Loucy (cell line): ENCODE data around the gene USP4.

Experiments
- CTCF ChIP-seq: fragments of 200-600 bp; sonication (generic); conservative IDR thresholded peaks from 2 replicates; pipeline ENCODE4 v1.5.1; 2014; ENCODE audit warnings: mild to moderate bottlenecking, antibody characterized with exemption, low read length
- EZH2phosphoT487 ChIP-seq: fragments of 200-600 bp; IDR thresholded peaks from 2 replicates; pipeline ENCODE4 v1.6.1; 2018; ENCODE audit warnings: antibody characterized with exemption, mild to moderate bottlenecking, moderate library complexity, borderline replicate concordance

GRCh38 chr3:49352281-49352680, 12.4 kb upstream of the USP4 start:
- no peak for TF ChIP-seq CTCF
- no peak for TF ChIP-seq EZH2phosphoT487
